Measurements from ENCODE around the gene H1-8. TPM values are rescaled to one million over a fixed set of nuclear protein-coding genes. Genes with fewer than 3 reads are reported as not detected.

The H1-8 gene
- total RNA-seq, 1 donor from 2014 or later: not detected

DNA sequence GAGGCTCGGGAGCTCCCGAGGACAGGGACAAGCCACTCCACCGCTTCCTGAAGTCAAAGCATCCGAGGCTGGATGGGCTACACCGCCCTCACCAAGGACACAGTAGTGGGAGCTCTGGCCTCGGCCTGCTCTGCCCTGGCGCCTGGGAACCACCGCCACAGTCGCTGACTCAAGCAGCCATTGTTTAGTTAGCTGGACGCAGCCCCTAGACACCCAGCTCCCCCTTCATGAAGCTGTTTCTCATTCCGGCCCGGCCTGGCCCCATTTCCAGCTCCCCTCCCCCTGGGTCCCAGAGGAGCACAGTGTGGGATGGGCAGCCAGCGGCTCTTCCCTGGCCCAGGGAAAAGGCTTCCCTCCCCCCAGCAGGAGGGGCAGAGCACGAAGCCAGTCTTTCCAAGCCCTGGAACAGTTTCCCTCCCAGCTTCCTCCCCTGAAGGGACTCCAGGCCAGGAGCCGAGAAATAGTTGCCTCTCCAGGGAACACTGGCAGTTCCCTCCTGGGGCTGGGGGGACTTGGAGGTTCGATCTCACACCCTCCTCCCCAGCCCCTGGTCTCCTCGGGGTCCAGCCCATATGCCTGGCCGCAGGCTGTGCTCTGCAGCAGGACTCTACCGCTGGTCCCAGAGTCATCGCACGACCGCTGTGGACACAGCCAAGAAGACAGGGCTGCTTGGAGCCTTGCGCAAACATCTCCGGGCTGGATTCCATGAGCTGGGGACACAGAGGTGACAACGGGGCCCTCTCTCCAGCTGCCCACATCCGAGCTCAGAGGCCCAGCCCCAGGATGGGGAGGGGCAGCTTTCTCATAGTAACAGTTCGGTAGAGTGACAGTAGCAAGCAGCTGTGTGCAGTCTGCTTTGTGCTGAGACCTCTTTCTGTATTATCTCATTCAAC lies 53.5 kb downstream of the H1-8 start:
- Mint-ChIP-seq H3K36me3 (ENCODE audit: low read depth) (no peaks in the 10 kb centered on the region), H3K27ac (no peak overlapping the region), H3K9me3 (no peaks in the 10 kb centered on the region), H3K4me3 (no peak overlapping the region), H3K4me1 (peaks cover 24% of the 10 kb centered on the region), H3K27me3 (peaks cover 14% of the 10 kb centered on the region)
- no peak for ATAC-seq (ENCODE audit: low read depth)
- no peak for DNase-seq
- POLR2A ChIA-PET: interaction anchor here (0.6 to 0.8 kb wide), 2 partner anchors 9 to 30 kb away, joined by 3 to 5 read pairs; no protein-coding TSS in a partner anchor
- CTCF ChIA-PET: no interaction called here
- intact Hi-C loops (cut with micrococcal nuclease): no loop called here
- TF ChIP-seq, protein P1, sequence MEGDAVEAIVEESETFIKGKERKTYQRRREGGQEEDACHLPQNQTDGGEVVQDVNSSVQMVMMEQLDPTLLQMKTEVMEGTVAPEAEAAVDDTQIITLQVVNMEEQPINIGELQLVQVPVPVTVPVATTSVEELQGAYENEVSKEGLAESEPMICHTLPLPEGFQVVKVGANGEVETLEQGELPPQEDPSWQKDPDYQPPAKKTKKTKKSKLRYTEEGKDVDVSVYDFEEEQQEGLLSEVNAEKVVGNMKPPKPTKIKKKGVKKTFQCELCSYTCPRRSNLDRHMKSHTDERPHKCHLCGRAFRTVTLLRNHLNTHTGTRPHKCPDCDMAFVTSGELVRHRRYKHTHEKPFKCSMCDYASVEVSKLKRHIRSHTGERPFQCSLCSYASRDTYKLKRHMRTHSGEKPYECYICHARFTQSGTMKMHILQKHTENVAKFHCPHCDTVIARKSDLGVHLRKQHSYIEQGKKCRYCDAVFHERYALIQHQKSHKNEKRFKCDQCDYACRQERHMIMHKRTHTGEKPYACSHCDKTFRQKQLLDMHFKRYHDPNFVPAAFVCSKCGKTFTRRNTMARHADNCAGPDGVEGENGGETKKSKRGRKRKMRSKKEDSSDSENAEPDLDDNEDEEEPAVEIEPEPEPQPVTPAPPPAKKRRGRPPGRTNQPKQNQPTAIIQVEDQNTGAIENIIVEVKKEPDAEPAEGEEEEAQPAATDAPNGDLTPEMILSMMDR (IDR thresholded peaks at IDR 0.05): no peak

- POLR2A ChIA-PET: interaction anchor here (0.6 kb wide), 1 partner anchor 29 kb away, joined by 5 read pairs; no protein-coding TSS in a partner anchor
- Mint-ChIP-seq H3K4me1 (peaks cover 17% of the 10 kb centered on the region), H3K27me3 (peaks cover 8% of the 10 kb centered on the region), H3K27ac (no peak overlapping the region), H3K9me3 (no peaks in the 10 kb centered on the region), H3K36me3 (ENCODE audit: low read depth) (no peaks in the 10 kb centered on the region), H3K4me3 (no peak overlapping the region)
- no peak for ATAC-seq (ENCODE audit: low read depth)
- CTCF ChIA-PET: no interaction called here
- intact Hi-C loops (cut with micrococcal nuclease): no loop called here
- no peak for DNase-seq
- TF ChIP-seq, protein P1 (IDR thresholded peaks at IDR 0.05): no peak
Measured at GRCh38 chr3:129597087-129597999, 54.4 kb downstream of the H1-8 start.

GRCh38 chr3:129598000-129598381 lies 55.0 kb downstream of the H1-8 start:
- intact Hi-C loops (cut with micrococcal nuclease): no loop called here
- Mint-ChIP-seq H3K9me3 (no peaks in the 10 kb centered on the region), H3K4me1 (peaks cover 13% of the 10 kb centered on the region), H3K27me3 (peaks cover 8% of the 10 kb centered on the region), H3K4me3 (no peak overlapping the region), H3K27ac (no peak overlapping the region), H3K36me3 (ENCODE audit: low read depth) (no peaks in the 10 kb centered on the region)
- ChIA-PET CTCF (no interaction called here), POLR2A (no interaction called here)
- ATAC-seq (ENCODE audit: low read depth) (no peak), DNase-seq (no peak)
- TF ChIP-seq, protein P1 (IDR thresholded peaks at IDR 0.05): no peak

GRCh38 chr3:129598484-129598883 lies 55.5 kb downstream of the H1-8 start:
- CTCF ChIA-PET: no interaction called here
- H3K36me3 Mint-ChIP-seq (ENCODE audit: low read depth): no peaks in the 10 kb centered on the region
- intact Hi-C loops (cut with micrococcal nuclease): no loop called here
- DNase-seq (no peak), ATAC-seq (ENCODE audit: low read depth) (no peak)
- peaks cover 8% of the 10 kb centered on the region for H3K27me3 Mint-ChIP-seq
- H3K4me1 Mint-ChIP-seq: peaks cover 8% of the 10 kb centered on the region
- no peaks in the 10 kb centered on the region for H3K9me3 Mint-ChIP-seq
- H3K27ac Mint-ChIP-seq: no peak overlapping the region
- TF ChIP-seq, protein P1 (IDR thresholded peaks at IDR 0.05): no peak
- POLR2A ChIA-PET: no interaction called here
- H3K4me3 Mint-ChIP-seq: no peak overlapping the region

GRCh38 chr3:129599073-129599472 lies 56.1 kb downstream of the H1-8 start:
- peaks cover 2% of the 10 kb centered on the region for H3K4me1 Mint-ChIP-seq
- peaks cover 5% of the 10 kb centered on the region for H3K27me3 Mint-ChIP-seq
- H3K9me3 Mint-ChIP-seq: no peaks in the 10 kb centered on the region
- CTCF ChIA-PET: no interaction called here
- ATAC-seq (ENCODE audit: low read depth): no peak
- H3K4me3 Mint-ChIP-seq: no peak overlapping the region
- TF ChIP-seq, protein P1 (IDR thresholded peaks at IDR 0.05): no peak
- H3K27ac Mint-ChIP-seq: no peak overlapping the region
- no peaks in the 10 kb centered on the region for H3K36me3 Mint-ChIP-seq (ENCODE audit: low read depth)
- POLR2A ChIA-PET: no interaction called here
- no peak for DNase-seq
- intact Hi-C loops (cut with micrococcal nuclease): no loop called here

Data from activated B cell treated with CpG ODN at 0.5 μM for 24 hours (primary cell).